GM18520 (cell line): ENCODE data around the gene ZNF827.

ENCODE experiments used
- ATAC-seq: cut with Tn5 transposase; IDR thresholded peaks from one replicate; pipeline ENCODE4 v1.9.1; 2021; ENCODE audit not compliant: unreplicated experiment

Gene ZNF827

DNA sequence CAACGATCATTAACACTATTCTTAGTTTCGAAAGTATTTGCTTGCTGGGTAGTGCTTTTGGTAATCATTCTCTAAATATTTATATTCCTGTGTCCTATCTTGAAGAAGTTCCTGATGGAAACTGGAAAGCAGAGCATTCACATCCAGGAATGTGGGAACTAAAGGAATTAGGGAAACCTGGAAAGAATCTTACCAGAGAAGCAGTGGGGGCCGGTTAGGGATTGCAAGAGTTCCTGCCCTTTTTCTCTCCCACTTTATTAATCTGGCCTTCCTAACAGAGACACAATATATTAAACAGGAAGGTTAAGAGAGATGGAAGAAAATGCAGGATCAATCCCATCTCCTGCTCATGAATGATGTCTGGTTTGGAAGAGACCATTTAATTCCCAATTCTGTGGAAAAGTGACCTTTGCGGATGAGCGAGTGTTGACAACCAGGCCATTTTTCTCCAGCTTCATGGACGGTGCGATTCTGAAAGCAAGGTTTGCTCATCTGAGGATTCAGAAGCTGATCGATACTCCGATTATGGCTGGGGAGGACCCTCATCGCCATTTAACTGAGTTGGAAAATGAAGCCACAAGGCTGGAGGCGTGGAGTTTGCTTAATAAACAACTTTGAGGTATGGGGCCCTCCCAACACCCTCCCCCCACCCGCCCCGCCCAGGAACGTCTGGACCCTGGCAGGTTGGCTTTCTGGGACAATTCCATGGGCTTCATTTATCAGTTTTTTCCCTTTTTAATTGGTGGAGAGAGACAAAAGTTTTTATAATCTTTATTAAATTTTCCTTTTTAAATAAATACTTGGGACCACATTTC lies 206.4 kb downstream of the ZNF827 start:
- ATAC-seq, result no peak

DNA sequence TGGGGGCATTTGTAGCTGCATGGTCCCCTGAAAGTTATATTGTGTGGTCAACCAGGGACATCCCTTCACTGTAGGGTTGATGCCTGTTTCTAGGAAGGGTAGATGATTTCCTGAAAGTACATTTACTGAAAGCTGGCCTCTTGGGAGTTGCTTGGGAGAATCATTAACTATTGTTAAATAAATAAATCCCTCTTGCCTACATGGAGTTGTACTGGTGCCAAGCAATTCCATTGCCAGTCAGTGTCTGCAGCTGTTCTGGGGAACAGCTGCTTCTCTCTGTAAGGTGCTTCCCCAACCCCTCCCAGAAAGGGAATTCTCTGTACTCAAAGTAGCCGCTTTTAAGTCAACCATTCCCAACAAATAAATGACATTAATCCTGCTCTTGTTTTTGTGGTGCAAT lies 207.6 kb downstream of the ZNF827 start:
- ATAC-seq, result no peak

DNA sequence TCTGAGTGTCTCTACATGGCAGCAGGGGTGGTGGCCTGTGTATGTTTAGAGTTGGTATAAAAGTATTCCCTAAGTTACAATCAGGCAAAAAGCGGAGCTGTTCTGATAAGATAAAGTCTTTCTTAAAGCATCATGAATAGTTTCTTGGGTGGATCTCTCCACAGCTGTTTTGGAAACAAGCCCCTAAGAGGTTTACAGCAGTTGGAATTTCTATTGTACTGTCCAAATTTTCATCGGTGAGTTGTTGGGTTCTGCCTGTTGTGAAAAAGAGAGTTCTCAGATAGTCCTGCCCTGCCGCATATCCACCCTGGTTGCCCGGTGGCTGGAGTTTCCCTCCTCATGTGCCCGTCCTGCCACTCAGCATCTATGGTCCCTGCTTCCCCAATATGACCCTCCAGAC lies 208.6 kb downstream of the ZNF827 start:
- ATAC-seq, result no peak

- ATAC-seq, result no peak
Observed at GRCh38 chr4:145723336-145723735, 215.3 kb downstream of the ZNF827 start.

DNA sequence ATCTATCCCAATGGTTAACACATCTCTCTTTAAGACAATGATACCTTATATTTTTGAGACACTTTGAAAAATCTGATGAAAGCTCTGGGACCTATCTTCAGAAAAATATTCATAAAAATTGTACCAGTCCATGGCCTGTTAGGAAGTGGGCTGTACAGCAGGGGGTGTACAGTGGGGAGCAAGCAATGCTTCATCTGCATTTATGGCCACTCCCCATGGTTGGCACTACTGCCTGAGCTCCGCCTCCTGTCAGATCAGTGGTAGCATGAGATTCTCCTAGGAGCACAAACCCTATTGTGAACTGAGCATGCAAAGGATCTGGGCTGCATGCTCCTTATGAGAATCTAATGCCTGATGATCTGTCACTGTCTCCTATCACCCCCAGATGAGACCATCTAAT lies 216.1 kb downstream of the ZNF827 start:
- ATAC-seq, result no peak

DNA sequence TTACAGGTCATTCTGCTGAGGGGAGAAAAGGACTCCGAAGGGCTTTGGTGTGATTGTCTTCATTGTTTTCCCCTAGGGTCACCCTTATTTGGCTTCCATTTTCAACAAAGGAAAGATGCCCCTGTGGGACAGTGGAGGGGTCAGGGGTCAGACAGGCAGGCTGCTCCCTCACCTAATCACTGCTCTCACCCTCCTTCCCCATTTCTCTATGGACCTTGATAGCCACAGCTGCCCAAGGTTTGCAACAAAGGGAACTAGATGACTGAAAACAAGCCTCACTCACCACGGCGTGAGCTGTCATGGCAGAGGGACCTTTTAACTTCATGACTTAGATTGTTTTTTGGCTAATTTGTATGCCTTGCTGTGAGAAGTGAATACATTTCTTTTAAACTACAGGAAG lies 218.0 kb downstream of the ZNF827 start:
- ATAC-seq, result no peak

DNA sequence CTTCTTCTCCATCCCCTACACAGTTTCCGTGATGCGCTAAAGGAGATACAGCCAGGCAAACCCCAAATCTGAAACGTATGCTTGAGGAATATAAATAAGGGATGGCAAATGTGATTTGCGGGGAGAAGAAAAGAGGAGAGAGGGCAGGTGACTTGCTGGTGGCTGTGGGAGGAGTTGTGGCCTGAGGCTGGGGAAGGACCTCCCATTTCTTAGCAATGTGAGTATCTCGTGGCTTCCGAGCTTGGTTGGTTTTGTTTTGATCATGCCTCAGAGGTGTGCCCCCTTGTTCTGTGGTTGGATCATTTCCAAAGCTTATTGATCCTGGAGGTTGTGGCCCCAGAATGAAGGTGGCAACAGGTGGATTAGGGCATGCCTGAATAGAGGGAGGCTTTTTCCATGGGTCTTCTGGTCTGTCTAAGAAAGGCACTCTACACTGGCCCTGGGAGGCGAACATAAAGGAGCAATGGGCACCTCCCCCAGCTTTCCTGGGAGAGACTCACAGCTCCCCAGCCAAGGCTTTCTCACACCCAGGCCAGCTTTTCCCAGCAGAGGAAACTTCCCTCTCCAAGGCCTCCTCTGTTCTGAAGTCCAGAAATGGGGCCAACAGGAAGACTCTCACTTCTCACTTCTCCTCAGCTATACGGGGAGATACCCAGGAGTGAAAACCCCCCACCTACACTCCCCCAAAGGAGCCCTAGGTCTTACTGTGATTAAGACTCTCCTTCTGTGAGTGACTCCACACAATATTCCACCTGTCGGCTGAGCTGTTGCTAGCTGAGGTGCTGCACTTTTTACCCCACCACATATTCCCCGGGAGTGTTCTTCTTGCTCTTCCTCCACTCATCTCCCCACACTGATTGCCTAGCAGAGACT lies 218.6 kb downstream of the ZNF827 start:
- peak; percentile 63 for ATAC-seq

DNA sequence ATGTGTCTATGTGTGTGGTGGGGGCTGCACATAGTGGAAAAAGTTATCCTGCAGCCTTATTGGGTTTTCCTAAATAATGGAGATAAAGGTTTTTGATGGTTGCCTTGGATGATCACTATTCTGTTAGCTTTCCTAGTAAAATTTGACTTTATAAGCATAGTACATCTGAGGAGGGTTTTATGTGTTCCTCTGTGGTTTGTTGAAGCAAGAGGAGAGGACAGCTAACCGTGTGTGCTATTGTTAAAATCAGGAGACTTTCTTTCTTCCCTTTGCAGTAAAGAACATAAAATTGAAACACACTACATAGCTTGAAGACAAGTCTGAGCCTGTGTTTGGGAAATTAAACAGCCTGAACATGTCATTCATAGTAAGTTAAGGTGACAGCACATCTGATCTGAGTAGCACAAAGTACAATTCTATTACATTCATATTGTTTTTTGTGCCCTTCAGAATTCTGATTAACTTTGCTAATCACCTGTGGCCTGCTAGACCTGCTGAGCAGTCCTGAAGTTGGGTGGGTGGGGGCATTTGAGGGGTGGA lies 221.9 kb downstream of the ZNF827 start:
- ATAC-seq, result no peak

GRCh38 chr4:145716200-145716599 lies 222.4 kb downstream of the ZNF827 start:
- ATAC-seq, result no peak

DNA sequence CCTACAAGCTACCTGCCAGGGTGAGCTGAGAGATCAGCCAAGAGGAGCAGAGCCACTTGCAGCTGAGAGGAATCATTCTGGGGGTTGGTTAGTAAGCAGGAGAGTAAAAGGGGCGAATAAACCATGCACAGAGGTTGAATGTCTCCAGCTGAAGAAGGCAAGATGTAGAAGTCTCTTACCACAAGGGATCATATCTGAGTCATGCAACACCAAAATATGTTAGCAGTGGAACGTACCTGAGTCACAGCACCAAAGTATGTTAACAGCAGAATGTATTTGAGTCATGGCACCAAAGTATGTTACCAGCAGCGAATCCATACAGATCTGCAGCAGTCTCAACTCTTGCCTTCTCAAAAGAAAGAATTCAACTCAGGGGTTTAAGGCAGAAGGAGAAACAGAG lies 228.8 kb downstream of the ZNF827 start:
- ATAC-seq, result no peak

DNA sequence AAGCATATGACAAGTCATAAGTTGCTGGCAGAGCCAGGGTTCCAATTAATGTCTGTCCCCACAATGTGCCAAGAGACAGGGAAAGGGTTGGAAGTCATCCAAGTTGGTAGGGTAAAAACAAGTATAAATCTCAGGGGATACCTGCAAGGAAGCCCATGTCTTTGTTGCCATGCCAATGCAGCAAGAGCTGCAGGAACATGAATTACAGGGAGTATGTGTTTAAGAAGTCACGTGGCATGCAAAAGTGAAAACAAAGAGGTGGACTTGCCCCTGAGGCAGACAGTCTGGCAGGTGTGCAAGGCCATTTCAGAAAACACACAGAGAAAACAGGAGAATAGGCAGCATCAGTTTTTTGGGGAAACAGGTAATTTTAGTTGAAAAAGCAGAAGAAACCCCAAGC lies 229.3 kb downstream of the ZNF827 start:
- no peak for ATAC-seq
